ENCODE data around the gene DPP3. TPM values are rescaled to one million over a fixed set of nuclear protein-coding genes. Genes with fewer than 3 reads are reported as not detected.
"Not testable (repeated sequence)": the region's sequence is repeated elsewhere in the genome, so short reads cannot be mapped to it uniquely, and the experiment has no call there.

Gene DPP3
- total RNA-seq, 1 donor from 2014 or later: 41.3 TPM

DNA sequence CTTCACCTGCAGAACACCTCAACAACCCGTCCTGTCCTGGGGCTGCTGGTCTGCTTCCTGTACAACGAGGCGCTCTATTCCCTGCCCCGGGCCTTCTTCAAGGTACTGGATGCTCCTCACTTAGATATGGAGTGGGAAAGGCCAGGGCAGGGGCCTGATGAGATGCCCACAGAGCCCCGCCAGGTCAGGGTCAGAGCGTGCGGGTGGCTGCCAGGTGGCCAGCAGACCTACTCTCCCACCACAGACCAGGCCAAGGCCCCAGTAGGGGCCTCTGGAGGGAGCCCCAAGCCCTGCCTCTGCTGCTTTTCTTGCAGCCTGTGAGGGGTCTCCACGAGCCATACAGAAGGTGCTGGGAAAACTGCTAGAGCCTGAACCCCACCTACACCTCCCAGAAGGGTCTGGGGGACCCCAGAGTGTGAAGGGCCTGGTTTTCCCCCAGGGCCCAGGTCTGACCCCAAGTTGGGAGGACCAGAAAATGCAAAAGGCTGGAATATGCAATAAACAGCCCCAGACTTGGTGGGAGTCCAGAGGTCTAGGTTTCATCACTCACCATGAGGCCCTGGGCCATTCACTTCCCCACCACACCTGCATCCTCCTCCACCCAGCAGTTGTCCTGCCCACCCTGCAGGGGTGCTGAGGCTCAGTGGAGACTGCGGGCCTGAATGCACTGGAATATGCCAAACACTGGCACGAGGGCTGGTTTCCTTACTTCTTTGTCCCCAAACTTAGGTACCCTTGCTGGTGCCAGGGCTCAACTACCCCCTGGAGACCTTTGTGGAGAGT lies 50.9 kb downstream of the DPP3 start:
- Mint-ChIP-seq H3K27me3 (ENCODE audit: unreplicated experiment) (peaks cover 7% of the 10 kb centered on the region), H3K27ac (ENCODE audit: unreplicated experiment) (no peak overlapping the region), H3K4me1 (ENCODE audit: unreplicated experiment) (peaks cover 4% of the 10 kb centered on the region), H3K36me3 (ENCODE audit: low read depth, unreplicated experiment) (peaks cover 19% of the 10 kb centered on the region), H3K4me3 (ENCODE audit: unreplicated experiment) (no peak overlapping the region), H3K9me3 (ENCODE audit: unreplicated experiment) (no peaks in the 10 kb centered on the region)
- no peak for DNase-seq (ENCODE audit: low spot score)
- TF ChIP-seq, protein P1, sequence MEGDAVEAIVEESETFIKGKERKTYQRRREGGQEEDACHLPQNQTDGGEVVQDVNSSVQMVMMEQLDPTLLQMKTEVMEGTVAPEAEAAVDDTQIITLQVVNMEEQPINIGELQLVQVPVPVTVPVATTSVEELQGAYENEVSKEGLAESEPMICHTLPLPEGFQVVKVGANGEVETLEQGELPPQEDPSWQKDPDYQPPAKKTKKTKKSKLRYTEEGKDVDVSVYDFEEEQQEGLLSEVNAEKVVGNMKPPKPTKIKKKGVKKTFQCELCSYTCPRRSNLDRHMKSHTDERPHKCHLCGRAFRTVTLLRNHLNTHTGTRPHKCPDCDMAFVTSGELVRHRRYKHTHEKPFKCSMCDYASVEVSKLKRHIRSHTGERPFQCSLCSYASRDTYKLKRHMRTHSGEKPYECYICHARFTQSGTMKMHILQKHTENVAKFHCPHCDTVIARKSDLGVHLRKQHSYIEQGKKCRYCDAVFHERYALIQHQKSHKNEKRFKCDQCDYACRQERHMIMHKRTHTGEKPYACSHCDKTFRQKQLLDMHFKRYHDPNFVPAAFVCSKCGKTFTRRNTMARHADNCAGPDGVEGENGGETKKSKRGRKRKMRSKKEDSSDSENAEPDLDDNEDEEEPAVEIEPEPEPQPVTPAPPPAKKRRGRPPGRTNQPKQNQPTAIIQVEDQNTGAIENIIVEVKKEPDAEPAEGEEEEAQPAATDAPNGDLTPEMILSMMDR (IDR thresholded peaks at IDR 0.05; ENCODE audit: unreplicated experiment): no peak

DNA sequence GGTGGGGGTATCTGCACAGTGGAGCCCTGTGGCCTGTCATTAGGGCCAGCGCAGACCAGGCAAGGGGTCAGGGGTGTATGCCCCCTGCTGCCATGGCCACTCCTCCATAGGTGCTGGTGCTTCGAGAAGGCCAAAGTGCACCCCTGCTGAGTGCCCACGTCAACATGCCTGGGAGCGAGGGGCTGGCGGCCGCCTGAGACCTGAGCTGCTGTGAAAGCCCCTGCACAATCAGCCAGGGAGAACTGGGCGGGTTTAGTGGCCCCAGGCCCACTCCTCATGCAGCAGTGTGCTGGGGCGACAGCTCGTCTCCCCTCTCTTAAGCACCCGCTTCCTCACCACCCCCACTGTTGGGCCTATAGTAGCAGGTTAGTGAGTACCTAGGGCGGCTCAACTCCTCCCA lies 51.6 kb downstream of the DPP3 start:
- Mint-ChIP-seq H3K27me3 (ENCODE audit: unreplicated experiment) (peaks cover 7% of the 10 kb centered on the region), H3K4me3 (ENCODE audit: unreplicated experiment) (peak overlapping the region; percentile 8), H3K36me3 (ENCODE audit: low read depth, unreplicated experiment) (peaks cover 19% of the 10 kb centered on the region), H3K4me1 (ENCODE audit: unreplicated experiment) (peaks cover 4% of the 10 kb centered on the region), H3K9me3 (ENCODE audit: unreplicated experiment) (no peaks in the 10 kb centered on the region), H3K27ac (ENCODE audit: unreplicated experiment) (no peak overlapping the region)
- no peak for DNase-seq (ENCODE audit: low spot score)
- TF ChIP-seq, protein P1 (IDR thresholded peaks at IDR 0.05; ENCODE audit: unreplicated experiment): no peak

DNA sequence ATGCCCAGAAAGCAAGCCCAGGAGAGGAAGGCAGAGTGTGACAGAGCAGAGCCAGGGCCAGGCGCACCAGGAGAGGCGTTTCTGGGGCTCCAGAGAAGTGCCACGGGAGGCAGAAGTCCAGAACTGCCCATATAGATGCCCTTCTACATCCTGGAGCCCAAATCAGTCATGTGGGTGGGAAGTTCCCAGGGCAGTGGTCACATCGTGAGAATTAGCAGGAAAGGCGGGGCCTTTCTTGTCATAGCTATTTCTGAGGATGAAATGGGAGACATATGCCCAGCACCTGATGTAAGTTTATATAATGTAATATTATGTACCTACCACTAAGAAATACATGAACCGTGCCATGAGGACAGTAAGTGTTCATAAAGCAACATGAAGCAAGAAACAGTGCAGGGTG lies 52.5 kb downstream of the DPP3 start:
- peaks cover 4% of the 10 kb centered on the region for H3K4me1 Mint-ChIP-seq (ENCODE audit: unreplicated experiment)
- H3K36me3 Mint-ChIP-seq (ENCODE audit: low read depth, unreplicated experiment): peaks cover 23% of the 10 kb centered on the region
- no peak for DNase-seq (ENCODE audit: low spot score)
- H3K4me3 Mint-ChIP-seq (ENCODE audit: unreplicated experiment): no peak overlapping the region
- H3K27ac Mint-ChIP-seq (ENCODE audit: unreplicated experiment): no peak overlapping the region
- TF ChIP-seq, protein P1 (IDR thresholded peaks at IDR 0.05; ENCODE audit: unreplicated experiment): no peak
- H3K9me3 Mint-ChIP-seq (ENCODE audit: unreplicated experiment): no peaks in the 10 kb centered on the region
- H3K27me3 Mint-ChIP-seq (ENCODE audit: unreplicated experiment): peaks cover 7% of the 10 kb centered on the region

DNA sequence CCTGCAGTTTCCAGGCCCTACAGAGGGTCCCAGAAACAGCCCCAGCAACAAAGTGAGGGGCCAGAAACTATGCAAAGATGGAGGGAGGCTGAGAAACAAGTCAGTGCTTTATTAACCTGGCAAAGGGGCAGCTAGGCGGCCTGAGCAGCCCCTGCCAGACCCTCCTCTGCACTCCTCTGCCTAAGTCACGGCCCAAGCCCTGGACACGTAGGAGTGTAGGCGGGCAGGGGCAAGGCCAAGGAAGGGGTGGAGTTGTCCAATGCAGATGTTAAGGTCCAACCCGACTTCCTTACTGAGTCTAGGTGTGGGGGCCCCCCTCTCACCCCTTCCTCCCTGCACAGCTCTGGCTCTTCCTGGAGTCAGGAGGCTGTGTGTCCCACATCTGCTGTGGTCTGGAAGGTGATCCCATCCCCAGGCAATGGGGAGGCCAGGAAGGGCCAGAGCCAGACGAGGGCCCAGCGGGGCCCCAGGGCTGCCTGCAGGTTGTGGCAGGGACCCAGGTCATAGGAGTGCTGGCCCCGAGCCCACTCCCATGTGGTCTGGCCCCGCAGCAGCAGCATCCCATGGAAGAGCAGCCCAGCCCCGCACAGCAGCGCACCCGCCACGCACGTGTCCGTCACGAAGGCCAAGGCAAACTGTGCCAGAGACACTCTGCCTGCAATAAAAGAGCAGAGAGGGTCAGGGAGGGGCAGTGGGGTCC lies 59.1 kb downstream of the DPP3 start:
- H3K9me3 Mint-ChIP-seq (ENCODE audit: unreplicated experiment): no peaks in the 10 kb centered on the region
- peaks cover 18% of the 10 kb centered on the region for H3K4me1 Mint-ChIP-seq (ENCODE audit: unreplicated experiment)
- H3K27ac Mint-ChIP-seq (ENCODE audit: unreplicated experiment): no peak overlapping the region
- DNase-seq (ENCODE audit: low spot score): no peak
- H3K36me3 Mint-ChIP-seq (ENCODE audit: low read depth, unreplicated experiment): peaks cover 30% of the 10 kb centered on the region
- H3K4me3 Mint-ChIP-seq (ENCODE audit: unreplicated experiment): no peak overlapping the region
- TF ChIP-seq, protein P1 (IDR thresholded peaks at IDR 0.05; ENCODE audit: unreplicated experiment): no peak
- peaks cover 22% of the 10 kb centered on the region for H3K27me3 Mint-ChIP-seq (ENCODE audit: unreplicated experiment)

DNA sequence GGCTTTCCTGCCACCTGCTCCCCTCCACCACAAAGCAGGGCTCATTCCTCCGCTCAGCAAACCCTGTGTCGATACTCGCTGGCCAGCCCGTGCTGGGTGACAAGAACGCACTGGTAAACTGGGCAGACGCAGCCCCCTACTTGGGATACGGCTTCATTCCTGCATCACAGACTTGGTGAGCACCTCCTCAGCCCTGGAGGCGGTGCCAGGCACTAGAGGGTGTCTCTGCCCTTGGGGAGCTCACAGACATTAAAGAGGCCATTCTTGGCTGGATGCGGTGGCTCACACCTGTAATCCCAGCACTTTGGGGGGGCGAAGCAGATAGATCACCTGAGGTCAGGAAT lies 59.6 kb downstream of the DPP3 start:
- Mint-ChIP-seq H3K36me3 (ENCODE audit: low read depth, unreplicated experiment) (peaks cover 32% of the 10 kb centered on the region), H3K27me3 (ENCODE audit: unreplicated experiment) (peaks cover 22% of the 10 kb centered on the region), H3K27ac (ENCODE audit: unreplicated experiment) (no peak overlapping the region), H3K9me3 (ENCODE audit: unreplicated experiment) (no peaks in the 10 kb centered on the region), H3K4me3 (ENCODE audit: unreplicated experiment) (no peak overlapping the region), H3K4me1 (ENCODE audit: unreplicated experiment) (peaks cover 20% of the 10 kb centered on the region)
- TF ChIP-seq, protein P1 (IDR thresholded peaks at IDR 0.05; ENCODE audit: unreplicated experiment): no peak
- DNase-seq (ENCODE audit: low spot score): no peak

DNA sequence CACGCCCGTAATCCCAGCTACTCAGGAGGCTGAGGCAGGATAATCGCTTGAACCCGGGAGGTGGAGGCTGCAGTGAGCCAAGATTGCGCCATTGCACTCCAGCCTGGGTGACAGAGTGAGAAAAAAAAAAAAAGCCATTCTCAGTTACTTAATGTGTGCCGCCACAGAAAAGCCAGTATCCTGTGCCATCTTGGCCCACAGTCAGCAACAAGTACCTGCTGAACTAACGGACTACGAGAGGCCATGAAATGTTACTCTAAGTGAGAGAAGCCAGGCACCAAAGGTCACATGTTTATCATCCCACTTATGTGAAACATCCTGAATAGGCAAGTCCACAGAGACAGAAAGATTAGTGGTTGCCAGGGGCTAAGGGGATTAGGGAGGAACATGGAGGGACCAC lies 60.4 kb downstream of the DPP3 start:
- Mint-ChIP-seq H3K4me1 (ENCODE audit: unreplicated experiment) (peaks cover 22% of the 10 kb centered on the region), H3K27me3 (ENCODE audit: unreplicated experiment) (peaks cover 22% of the 10 kb centered on the region), H3K4me3 (ENCODE audit: unreplicated experiment) (peak overlapping the region; percentile 47), H3K36me3 (ENCODE audit: low read depth, unreplicated experiment) (peaks cover 30% of the 10 kb centered on the region)
- not testable (repeated sequence) for H3K27ac Mint-ChIP-seq (ENCODE audit: unreplicated experiment); H3K9me3 Mint-ChIP-seq (ENCODE audit: unreplicated experiment); DNase-seq (ENCODE audit: low spot score)

Data from endothelial cell (in vitro differentiated cells).